HepG2 (cell line): ENCODE data around the gene PEAR1. TPM values are rescaled to one million over a fixed set of nuclear protein-coding genes. Genes with fewer than 3 reads are reported as not detected.
A peak's percentile ranks its signal among the peaks of the same experiment; 100 is the strongest.

Experiments
- MIXL1 ChIP-seq: IDR thresholded peaks from 2 replicates; pipeline ENCODE4 v1.6.1; 2016
- RAD21 ChIP-seq: fragments of 450-650 bp; formaldehyde crosslinking; IDR thresholded peaks from 2 replicates; pipeline ENCODE4 v1.5.0; 2020; ENCODE audit warnings: mild to moderate bottlenecking
- SIX4 ChIP-seq: sonication (generic); formaldehyde crosslinking; IDR thresholded peaks from 2 replicates; pipeline ENCODE4 v1.4.0; 2020; ENCODE audit warnings: missing genetic modification reagents
- ZNF3 ChIP-seq: IDR thresholded peaks from 2 replicates; pipeline ENCODE4 v1.7.0; 2017; ENCODE audit warnings: inconsistent platforms
- polyA plus RNA-seq, 8 experiments: library from polyadenylated mRNA; depleted of rRNA in 3 of 8; stranded (reverse) in 7 of 8; unstranded in 1 of 8; fragments of >200 nt; fragmentation: Illumina TruSeq in 4 of 8; extraction: Trizol in 4 of 8; gene quantifications; 2 replicates each; pipeline versions ENCODE4 v1.2.1 to v1.2.3, GENCODE V29; 2011 to 2016; ENCODE audit warnings: low read depth in 4 of 8, missing spikeins in 1 of 8, mixed read lengths in 1 of 8; ENCODE audit not compliant: insufficient read depth in 1 of 8
- total RNA-seq, 5 experiments: library from RNA; depleted of rRNA; stranded (reverse); fragments of >200 nt; fragmentation: Illumina TruSeq; extraction: Trizol; gene quantifications; 2 replicates each; pipeline ENCODE4 v1.2.3, GENCODE V29; 2016; ENCODE audit warnings: low read depth in 1 of 5
- TF ChIP-seq, protein P1 (sequence below): sonication (generic); formaldehyde crosslinking; IDR thresholded peaks from 2 replicates; pipeline ENCODE4 v1.4.0; 2020; ENCODE audit warnings: missing genetic modification reagents, borderline replicate concordance
- TF ChIP-seq, protein P2 (sequence below): sonication (generic); formaldehyde crosslinking; IDR thresholded peaks from 2 replicates; pipeline ENCODE4 v1.5.0; 2020; ENCODE audit warnings: missing genetic modification reagents
- TF ChIP-seq, protein P3 (sequence below): fragments of 450-650 bp; IDR thresholded peaks from 2 replicates; pipeline ENCODE4 v1.6.1; 2017
- TF ChIP-seq, protein P4 (sequence below): sonication (generic); formaldehyde crosslinking; IDR thresholded peaks from 2 replicates; pipeline ENCODE4 v1.4.0; 2020; ENCODE audit warnings: missing genetic modification reagents
- TF ChIP-seq, protein P5 (sequence below): sonication (generic); formaldehyde crosslinking; IDR thresholded peaks from 2 replicates; pipeline ENCODE4 v1.5.1; 2020; ENCODE audit warnings: missing genetic modification reagents, mild to moderate bottlenecking, borderline replicate concordance
- TF ChIP-seq, protein P6 (sequence below): sonication (generic); formaldehyde crosslinking; IDR thresholded peaks from 2 replicates; pipeline ENCODE4 v1.5.0; 2020; ENCODE audit warnings: mild to moderate bottlenecking, missing genetic modification reagents, borderline replicate concordance

PEAR1 gene
- total and polyA plus RNA-seq, 2 of the 13 experiments (the other 11 are each of a cell fraction or from before 2014, with no cell fraction given): 0.27 to 0.41 TPM

DNA sequence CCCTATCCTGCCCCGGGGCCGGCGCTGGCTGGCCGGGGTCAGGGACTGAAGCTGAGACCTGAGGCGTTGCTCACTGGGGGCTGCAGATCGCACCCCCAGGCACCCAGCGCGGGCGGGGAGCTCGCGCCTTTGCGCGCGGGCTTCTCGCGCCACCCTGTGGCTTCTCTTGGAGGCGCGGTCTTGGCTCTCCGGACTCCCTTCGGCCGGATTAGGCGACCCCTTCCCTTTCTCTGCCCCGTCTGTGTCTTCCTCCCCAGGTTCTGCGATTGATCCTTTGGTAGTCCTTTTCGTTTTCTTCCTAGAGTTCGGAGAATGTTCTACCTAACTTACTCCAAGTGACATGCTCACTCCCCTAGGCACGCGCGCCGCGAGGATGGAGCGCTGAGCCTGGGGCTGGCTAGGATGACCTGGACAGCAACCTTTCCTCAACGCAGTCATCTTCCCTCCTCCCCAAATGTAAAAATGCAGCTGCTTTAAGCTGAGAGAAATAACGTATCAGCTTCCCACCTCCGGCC, 33.3 kb upstream of the PEAR1 start (continued):
- TF ChIP-seq, protein P1, sequence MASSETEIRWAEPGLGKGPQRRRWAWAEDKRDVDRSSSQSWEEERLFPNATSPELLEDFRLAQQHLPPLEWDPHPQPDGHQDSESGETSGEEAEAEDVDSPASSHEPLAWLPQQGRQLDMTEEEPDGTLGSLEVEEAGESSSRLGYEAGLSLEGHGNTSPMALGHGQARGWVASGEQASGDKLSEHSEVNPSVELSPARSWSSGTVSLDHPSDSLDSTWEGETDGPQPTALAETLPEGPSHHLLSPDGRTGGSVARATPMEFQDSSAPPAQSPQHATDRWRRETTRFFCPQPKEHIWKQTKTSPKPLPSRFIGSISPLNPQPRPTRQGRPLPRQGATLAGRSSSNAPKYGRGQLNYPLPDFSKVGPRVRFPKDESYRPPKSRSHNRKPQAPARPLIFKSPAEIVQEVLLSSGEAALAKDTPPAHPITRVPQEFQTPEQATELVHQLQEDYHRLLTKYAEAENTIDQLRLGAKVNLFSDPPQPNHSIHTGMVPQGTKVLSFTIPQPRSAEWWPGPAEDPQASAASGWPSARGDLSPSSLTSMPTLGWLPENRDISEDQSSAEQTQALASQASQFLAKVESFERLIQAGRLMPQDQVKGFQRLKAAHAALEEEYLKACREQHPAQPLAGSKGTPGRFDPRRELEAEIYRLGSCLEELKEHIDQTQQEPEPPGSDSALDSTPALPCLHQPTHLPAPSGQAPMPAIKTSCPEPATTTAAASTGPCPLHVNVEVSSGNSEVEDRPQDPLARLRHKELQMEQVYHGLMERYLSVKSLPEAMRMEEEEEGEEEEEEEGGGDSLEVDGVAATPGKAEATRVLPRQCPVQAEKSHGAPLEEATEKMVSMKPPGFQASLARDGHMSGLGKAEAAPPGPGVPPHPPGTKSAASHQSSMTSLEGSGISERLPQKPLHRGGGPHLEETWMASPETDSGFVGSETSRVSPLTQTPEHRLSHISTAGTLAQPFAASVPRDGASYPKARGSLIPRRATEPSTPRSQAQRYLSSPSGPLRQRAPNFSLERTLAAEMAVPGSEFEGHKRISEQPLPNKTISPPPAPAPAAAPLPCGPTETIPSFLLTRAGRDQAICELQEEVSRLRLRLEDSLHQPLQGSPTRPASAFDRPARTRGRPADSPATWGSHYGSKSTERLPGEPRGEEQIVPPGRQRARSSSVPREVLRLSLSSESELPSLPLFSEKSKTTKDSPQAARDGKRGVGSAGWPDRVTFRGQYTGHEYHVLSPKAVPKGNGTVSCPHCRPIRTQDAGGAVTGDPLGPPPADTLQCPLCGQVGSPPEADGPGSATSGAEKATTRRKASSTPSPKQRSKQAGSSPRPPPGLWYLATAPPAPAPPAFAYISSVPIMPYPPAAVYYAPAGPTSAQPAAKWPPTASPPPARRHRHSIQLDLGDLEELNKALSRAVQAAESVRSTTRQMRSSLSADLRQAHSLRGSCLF (CRISPR knock-in tag): no peak
- TF ChIP-seq, protein P2, sequence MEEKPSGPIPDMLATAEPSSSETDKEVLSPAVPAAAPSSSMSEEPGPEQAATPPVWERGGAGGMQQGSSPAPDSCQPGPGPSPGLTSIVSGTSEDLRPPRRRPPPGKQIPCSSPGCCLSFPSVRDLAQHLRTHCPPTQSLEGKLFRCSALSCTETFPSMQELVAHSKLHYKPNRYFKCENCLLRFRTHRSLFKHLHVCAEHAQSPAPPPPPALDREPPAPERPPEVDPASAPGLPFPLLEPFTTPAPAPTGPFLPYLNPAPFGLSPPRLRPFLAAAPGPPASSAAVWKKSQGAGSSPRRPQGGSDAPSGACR (CRISPR knock-in tag): 0 out of 2 replicates have a peak, but pooled peaks have one; percentile 22
- TF ChIP-seq, protein P3, sequence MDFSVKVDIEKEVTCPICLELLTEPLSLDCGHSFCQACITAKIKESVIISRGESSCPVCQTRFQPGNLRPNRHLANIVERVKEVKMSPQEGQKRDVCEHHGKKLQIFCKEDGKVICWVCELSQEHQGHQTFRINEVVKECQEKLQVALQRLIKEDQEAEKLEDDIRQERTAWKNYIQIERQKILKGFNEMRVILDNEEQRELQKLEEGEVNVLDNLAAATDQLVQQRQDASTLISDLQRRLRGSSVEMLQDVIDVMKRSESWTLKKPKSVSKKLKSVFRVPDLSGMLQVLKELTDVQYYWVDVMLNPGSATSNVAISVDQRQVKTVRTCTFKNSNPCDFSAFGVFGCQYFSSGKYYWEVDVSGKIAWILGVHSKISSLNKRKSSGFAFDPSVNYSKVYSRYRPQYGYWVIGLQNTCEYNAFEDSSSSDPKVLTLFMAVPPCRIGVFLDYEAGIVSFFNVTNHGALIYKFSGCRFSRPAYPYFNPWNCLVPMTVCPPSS: no peak
- TF ChIP-seq ZNF3 (CRISPR knock-in tag): no peak
- TF ChIP-seq RAD21 (CRISPR knock-in tag): peak; percentile 83
- TF ChIP-seq, protein P4, sequence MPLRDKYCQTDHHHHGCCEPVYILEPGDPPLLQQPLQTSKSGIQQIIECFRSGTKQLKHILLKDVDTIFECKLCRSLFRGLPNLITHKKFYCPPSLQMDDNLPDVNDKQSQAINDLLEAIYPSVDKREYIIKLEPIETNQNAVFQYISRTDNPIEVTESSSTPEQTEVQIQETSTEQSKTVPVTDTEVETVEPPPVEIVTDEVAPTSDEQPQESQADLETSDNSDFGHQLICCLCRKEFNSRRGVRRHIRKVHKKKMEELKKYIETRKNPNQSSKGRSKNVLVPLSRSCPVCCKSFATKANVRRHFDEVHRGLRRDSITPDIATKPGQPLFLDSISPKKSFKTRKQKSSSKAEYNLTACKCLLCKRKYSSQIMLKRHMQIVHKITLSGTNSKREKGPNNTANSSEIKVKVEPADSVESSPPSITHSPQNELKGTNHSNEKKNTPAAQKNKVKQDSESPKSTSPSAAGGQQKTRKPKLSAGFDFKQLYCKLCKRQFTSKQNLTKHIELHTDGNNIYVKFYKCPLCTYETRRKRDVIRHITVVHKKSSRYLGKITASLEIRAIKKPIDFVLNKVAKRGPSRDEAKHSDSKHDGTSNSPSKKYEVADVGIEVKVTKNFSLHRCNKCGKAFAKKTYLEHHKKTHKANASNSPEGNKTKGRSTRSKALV: peak; percentile 18; the same call in 1 of the 2 replicates
- TF ChIP-seq, protein P5, sequence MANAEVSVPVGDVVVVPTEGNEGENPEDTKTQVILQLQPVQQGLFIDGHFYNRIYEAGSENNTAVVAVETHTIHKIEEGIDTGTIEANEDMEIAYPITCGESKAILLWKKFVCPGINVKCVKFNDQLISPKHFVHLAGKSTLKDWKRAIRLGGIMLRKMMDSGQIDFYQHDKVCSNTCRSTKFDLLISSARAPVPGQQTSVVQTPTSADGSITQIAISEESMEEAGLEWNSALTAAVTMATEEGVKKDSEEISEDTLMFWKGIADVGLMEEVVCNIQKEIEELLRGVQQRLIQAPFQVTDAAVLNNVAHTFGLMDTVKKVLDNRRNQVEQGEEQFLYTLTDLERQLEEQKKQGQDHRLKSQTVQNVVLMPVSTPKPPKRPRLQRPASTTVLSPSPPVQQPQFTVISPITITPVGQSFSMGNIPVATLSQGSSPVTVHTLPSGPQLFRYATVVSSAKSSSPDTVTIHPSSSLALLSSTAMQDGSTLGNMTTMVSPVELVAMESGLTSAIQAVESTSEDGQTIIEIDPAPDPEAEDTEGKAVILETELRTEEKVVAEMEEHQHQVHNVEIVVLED (CRISPR knock-in tag): no peak
- TF ChIP-seq, protein P6, sequence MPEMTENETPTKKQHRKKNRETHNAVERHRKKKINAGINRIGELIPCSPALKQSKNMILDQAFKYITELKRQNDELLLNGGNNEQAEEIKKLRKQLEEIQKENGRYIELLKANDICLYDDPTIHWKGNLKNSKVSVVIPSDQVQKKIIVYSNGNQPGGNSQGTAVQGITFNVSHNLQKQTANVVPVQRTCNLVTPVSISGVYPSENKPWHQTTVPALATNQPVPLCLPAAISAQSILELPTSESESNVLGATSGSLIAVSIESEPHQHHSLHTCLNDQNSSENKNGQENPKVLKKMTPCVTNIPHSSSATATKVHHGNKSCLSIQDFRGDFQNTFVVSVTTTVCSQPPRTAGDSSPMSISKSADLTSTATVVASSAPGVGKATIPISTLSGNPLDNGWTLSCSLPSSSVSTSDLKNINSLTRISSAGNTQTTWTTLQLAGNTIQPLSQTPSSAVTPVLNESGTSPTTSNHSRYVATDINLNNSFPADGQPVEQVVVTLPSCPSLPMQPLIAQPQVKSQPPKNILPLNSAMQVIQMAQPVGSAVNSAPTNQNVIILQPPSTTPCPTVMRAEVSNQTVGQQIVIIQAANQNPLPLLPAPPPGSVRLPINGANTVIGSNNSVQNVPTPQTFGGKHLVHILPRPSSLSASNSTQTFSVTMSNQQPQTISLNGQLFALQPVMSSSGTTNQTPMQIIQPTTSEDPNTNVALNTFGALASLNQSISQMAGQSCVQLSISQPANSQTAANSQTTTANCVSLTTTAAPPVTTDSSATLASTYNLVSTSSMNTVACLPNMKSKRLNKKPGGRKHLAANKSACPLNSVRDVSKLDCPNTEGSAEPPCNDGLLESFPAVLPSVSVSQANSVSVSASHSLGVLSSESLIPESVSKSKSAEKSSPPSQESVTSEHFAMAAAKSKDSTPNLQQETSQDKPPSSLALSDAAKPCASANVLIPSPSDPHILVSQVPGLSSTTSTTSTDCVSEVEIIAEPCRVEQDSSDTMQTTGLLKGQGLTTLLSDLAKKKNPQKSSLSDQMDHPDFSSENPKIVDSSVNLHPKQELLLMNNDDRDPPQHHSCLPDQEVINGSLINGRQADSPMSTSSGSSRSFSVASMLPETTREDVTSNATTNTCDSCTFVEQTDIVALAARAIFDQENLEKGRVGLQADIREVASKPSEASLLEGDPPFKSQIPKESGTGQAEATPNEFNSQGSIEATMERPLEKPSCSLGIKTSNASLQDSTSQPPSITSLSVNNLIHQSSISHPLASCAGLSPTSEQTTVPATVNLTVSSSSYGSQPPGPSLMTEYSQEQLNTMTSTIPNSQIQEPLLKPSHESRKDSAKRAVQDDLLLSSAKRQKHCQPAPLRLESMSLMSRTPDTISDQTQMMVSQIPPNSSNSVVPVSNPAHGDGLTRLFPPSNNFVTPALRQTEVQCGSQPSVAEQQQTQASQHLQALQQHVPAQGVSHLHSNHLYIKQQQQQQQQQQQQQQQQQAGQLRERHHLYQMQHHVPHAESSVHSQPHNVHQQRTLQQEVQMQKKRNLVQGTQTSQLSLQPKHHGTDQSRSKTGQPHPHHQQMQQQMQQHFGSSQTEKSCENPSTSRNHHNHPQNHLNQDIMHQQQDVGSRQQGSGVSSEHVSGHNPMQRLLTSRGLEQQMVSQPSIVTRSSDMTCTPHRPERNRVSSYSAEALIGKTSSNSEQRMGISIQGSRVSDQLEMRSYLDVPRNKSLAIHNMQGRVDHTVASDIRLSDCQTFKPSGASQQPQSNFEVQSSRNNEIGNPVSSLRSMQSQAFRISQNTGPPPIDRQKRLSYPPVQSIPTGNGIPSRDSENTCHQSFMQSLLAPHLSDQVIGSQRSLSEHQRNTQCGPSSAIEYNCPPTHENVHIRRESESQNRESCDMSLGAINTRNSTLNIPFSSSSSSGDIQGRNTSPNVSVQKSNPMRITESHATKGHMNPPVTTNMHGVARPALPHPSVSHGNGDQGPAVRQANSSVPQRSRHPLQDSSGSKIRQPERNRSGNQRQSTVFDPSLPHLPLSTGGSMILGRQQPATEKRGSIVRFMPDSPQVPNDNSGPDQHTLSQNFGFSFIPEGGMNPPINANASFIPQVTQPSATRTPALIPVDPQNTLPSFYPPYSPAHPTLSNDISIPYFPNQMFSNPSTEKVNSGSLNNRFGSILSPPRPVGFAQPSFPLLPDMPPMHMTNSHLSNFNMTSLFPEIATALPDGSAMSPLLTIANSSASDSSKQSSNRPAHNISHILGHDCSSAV (CRISPR knock-in tag): no peak
- TF ChIP-seq MIXL1 (CRISPR knock-in tag): no peak
- no peak for TF ChIP-seq SIX4
